AG04450 (cell line): ENCODE results near the gene LRIG1. TPM values are rescaled to one million over a fixed set of nuclear protein-coding genes. Genes with fewer than 3 reads are reported as not detected.

Experiments used
- CTCF ChIA-PET: fragments of 300-600, 350-600 bp; formaldehyde crosslinking; extraction: SDS; loops from one replicate; lab custom pipeline; 2022; ENCODE audit warnings: antibody characterized with exemption, inconsistent platforms; lab: Charles Lee
- POLR2A ChIA-PET: fragments of 350-600 bp; formaldehyde crosslinking; extraction: SDS; loops from one replicate; lab custom pipeline; 2021; ENCODE audit warnings: antibody characterized with exemption, inconsistent platforms; lab: Yijun Ruan, JAX
- DNase-seq: peaks from one replicate; pipeline ENCODE4 v3.0.0-alpha.2; 2011; ENCODE audit warnings: low read depth, low spot score
- H3K27ac ChIP-seq: one replicate; pipeline ENCODE4 v1.5.1; 2012; ENCODE audit warnings: low read depth, low read length, control low read depth
- H3K27me3 ChIP-seq: one replicate; pipeline ENCODE4 v1.6.0; 2012; ENCODE audit warnings: low read length; ENCODE audit not compliant: control insufficient read depth, insufficient read depth
- H3K4me3 ChIP-seq: 2 replicates; pipeline ENCODE4 v1.5.1; 2011; ENCODE audit warnings: mild to moderate bottlenecking, low read depth, low read length, control low read depth
- H3K9me3 ChIP-seq: 2 replicates; pipeline ENCODE4 v1.5.1; 2012; ENCODE audit warnings: low read length; ENCODE audit not compliant: control insufficient read depth, insufficient read depth
- CTCF ChIP-seq: IDR thresholded peaks from 2 replicates; pipeline ENCODE4 v1.5.1; 2011; ENCODE audit warnings: low read depth, low read length, control low read depth, inconsistent platforms
- polyA plus RNA-seq: library from polyadenylated mRNA; depleted of rRNA; stranded (reverse); fragments of >200 nt; gene quantifications from 2 replicates; pipeline ENCODE4 v1.2.3, GENCODE V29; 2011

LRIG1 gene
- polyA plus RNA-seq, 1 experiment: 68.3 TPM

GRCh38 chr3:66404903-66405700 lies 95.7 kb downstream of the LRIG1 start:
- Histone ChIP-seq H3K27me3 (no peaks in the 10 kb centered on the region), H3K4me3 (no peak overlapping the region), H3K27ac (peak overlapping the region; percentile 39), H3K9me3 (peaks cover 4% of the 10 kb centered on the region; the same call in 1 of the 2 replicates)
- ChIA-PET CTCF (interaction anchor here (0.6 to 3.2 kb wide), 5 partner anchors 11 to 151 kb away, joined by 3 to 27 read pairs (median 11); no protein-coding TSS in a partner anchor), POLR2A (no interaction called here)
- no peak for DNase-seq
- no peak for TF ChIP-seq CTCF

- ChIA-PET POLR2A (no interaction called here), CTCF (interaction anchor here (1.4 to 3.2 kb wide), 3 partner anchors 26 to 418 kb away, joined by 4 to 12 read pairs (median 4); no protein-coding TSS in a partner anchor)
- no peak for TF ChIP-seq CTCF
- no peak overlapping the region for H3K4me3 ChIP-seq
- no peak overlapping the region for H3K27ac ChIP-seq
- H3K9me3 ChIP-seq: peaks cover 4% of the 10 kb centered on the region; the same call in 1 of the 2 replicates
- no peak for DNase-seq
- no peaks in the 10 kb centered on the region for H3K27me3 ChIP-seq
Observed at GRCh38 chr3:66404197-66404596, 96.6 kb downstream of the LRIG1 start.

DNA sequence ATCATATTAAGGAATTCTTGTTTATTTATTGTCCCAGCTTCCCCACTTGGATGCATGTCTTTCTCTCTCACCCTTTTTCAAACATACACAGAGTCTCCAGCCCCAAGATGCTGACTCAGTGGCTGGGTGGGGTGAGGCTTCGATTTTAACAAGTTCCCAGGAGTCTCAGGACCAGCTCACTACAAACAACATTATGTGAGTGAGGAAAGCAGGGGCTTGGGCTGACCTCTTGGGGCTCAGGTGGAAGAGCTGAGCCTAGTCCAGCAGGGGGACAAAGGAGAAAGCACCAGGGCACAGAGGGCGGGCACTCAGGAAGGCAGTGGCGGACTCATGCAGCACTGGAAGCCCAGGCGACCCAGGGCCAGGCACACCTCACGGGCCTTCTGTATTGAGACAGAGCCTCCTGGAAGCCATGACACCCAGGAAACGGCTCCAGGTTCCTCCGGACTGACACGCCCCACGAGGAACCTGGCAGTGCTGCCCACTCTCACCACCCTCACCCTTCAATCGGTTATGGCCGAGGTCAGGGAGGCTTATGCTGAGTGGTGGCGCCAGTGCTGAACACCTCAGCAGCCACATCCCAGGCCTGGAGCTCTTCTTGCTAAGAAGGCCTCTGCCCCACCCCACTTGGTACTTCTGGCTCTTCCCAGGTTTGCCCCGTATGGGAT lies 97.4 kb downstream of the LRIG1 start:
- Histone ChIP-seq H3K4me3 (no peak overlapping the region), H3K27me3 (no peaks in the 10 kb centered on the region), H3K27ac (peak overlapping the region; percentile 61), H3K9me3 (peaks cover 4% of the 10 kb centered on the region; the same call in 1 of the 2 replicates)
- ChIA-PET CTCF (interaction anchor here (1.4 to 3.2 kb wide), 3 partner anchors 26 to 419 kb away, joined by 4 to 12 read pairs (median 4); no protein-coding TSS in a partner anchor), POLR2A (no interaction called here)
- no peak for DNase-seq
- TF ChIP-seq CTCF: no peak

DNA sequence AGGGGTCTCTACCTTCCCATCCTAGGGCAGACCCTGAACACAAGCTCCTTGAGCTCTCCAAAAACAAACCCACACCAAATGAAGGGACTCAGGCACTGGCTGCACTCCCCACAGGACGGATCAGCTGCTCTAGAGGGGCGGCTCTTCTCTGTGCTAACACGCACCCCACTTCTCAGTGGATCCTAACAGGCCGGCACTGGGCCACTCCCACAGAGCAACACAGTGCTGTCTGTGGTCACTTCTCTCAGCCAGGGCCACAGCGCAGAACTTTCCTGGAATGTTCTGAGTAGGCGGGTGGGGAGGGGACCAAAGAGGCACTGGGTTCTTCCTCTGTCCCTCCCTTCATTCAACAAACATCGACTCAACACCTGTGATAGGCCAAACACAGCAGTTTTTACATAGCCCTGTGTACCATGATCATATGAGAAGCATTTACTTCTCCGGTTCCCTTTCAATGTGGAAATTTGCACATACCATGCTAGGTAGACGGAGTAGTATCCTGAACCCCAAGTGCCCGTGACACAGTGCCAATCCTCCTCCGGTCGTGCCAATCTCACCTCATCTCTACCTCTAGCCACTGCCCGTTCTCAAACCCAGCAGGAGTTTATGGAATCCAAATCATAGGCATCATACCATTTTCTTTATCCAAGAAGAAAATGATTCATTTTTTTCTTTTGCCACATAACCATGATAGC lies 98.1 kb downstream of the LRIG1 start:
- ChIA-PET POLR2A (no interaction called here), CTCF (interaction anchor here (1.6 to 3.2 kb wide), 2 partner anchors 25 to 126 kb away, joined by 4 to 12 read pairs; no protein-coding TSS in a partner anchor)
- Histone ChIP-seq H3K27me3 (no peaks in the 10 kb centered on the region), H3K9me3 (peaks cover 4% of the 10 kb centered on the region; the same call in 1 of the 2 replicates), H3K4me3 (no peak overlapping the region), H3K27ac (peak overlapping the region; percentile 31)
- DNase-seq: no peak
- TF ChIP-seq CTCF: no peak
